A673 (cell line): ENCODE measurements around the gene B9D1.

Source experiments
- CTCF ChIP-seq: fragments of 300-800, 200-600 bp; sonication (generic); conservative IDR thresholded peaks from 2 replicates; pipeline ENCODE4 v1.5.1; 2017; ENCODE audit warnings: low read depth, mild to moderate bottlenecking, antibody characterized with exemption, low read length, moderate library complexity, mixed read lengths
- EZH2 ChIP-seq: fragments of 200-600 bp; sonication (generic); IDR thresholded peaks from 2 replicates; pipeline ENCODE4 v1.6.1; 2017; ENCODE audit warnings: borderline replicate concordance, low read depth, mild to moderate bottlenecking, mixed read lengths, antibody characterized with exemption, low read length; ENCODE audit not compliant: poor library complexity, severe bottlenecking

GRCh38 chr17:19388791-19389785 lies 26.6 kb upstream of the B9D1 start:
- TF ChIP-seq CTCF: no peak
- no peak for TF ChIP-seq EZH2
